K562 (cell line): ENCODE measurements around the gene TTC39A. TPM values are rescaled to one million over a fixed set of nuclear protein-coding genes. Genes with fewer than 3 reads are reported as not detected.

Experiments
- ARID1B ChIP-seq: fragments of 450-650 bp; IDR thresholded peaks from 2 replicates; pipeline ENCODE4 v1.6.1; 2016; ENCODE audit warnings: antibody characterized with exemption, mild to moderate bottlenecking, inconsistent platforms
- ARID2 ChIP-seq: fragments of 450-650 bp; IDR thresholded peaks from 2 replicates; pipeline ENCODE4 v1.6.1; 2017; ENCODE audit warnings: antibody characterized with exemption, mild to moderate bottlenecking
- ATF2 ChIP-seq: sonication (generic); formaldehyde crosslinking; IDR thresholded peaks from 2 replicates; pipeline ENCODE4 v1.8.1; 2022; ENCODE audit warnings: missing genetic modification reagents
- CBFB ChIP-seq: sonication (generic); formaldehyde crosslinking; IDR thresholded peaks from 2 replicates; pipeline ENCODE4 v1.4.0; 2020; ENCODE audit warnings: mild to moderate bottlenecking, missing genetic modification reagents
- CTBP1 ChIP-seq: fragments of 450-650 bp; IDR thresholded peaks from 2 replicates; pipeline ENCODE4 v1.6.1; 2016; ENCODE audit warnings: borderline replicate concordance
- FOXJ2 ChIP-seq: fragments of 200-800 bp; sonication (Bioruptor generic); IDR thresholded peaks from 2 replicates; pipeline ENCODE4 v1.6.1; 2016; ENCODE audit warnings: missing genetic modification characterization, missing compliant biosample characterization
- FOXJ3 ChIP-seq: sonication (generic); formaldehyde crosslinking; IDR thresholded peaks from 2 replicates; pipeline ENCODE4 v1.4.0; 2020; ENCODE audit warnings: mild to moderate bottlenecking, missing genetic modification reagents
- GTF2A2 ChIP-seq: IDR thresholded peaks from 2 replicates; pipeline ENCODE4 v1.6.1; 2016; ENCODE audit warnings: mild to moderate bottlenecking, missing genetic modification characterization, missing compliant biosample characterization
- HIVEP1 ChIP-seq: fragments of 250-450 bp; sonication (Bioruptor Pico); IDR thresholded peaks from 2 replicates; pipeline ENCODE4 v1.4.0; 2020; ENCODE audit warnings: mild to moderate bottlenecking
- KLF6 ChIP-seq: fragments of 250-450 bp; sonication (Bioruptor Pico); IDR thresholded peaks from 2 replicates; pipeline ENCODE4 v1.4.0; 2020; ENCODE audit warnings: mild to moderate bottlenecking, moderate library complexity, borderline replicate concordance
- NKRF ChIP-seq: fragments of 450-650 bp; IDR thresholded peaks from 2 replicates; pipeline ENCODE4 v1.6.1; 2016; ENCODE audit warnings: borderline replicate concordance
- NRF1 ChIP-seq, 2 experiments: fragments of 450-650 bp; IDR thresholded peaks in 1 of 2; conservative IDR thresholded peaks in 1 of 2; 2 replicates each; pipeline ENCODE4 v1.6.1; 2014; ENCODE audit warnings: mild to moderate bottlenecking in 2 of 2
- PYGO2 ChIP-seq: fragments of 450-650 bp; IDR thresholded peaks from 2 replicates; pipeline ENCODE4 v1.6.1; 2016; ENCODE audit warnings: mild to moderate bottlenecking, missing genetic modification characterization, moderate library complexity, missing compliant biosample characterization
- RBBP5 ChIP-seq: fragments of 200-600 bp; sonication (generic); IDR thresholded peaks from 2 replicates; pipeline ENCODE4 v1.6.1; 2012; ENCODE audit warnings: borderline replicate concordance, mild to moderate bottlenecking, low read length, control low read depth, inconsistent platforms; ENCODE audit not compliant: insufficient read depth, poor library complexity, severe bottlenecking
- RBM34 ChIP-seq: fragments of 200-400 bp; formaldehyde crosslinking; IDR thresholded peaks from 2 replicates; pipeline ENCODE4 v1.6.1; 2018; ENCODE audit warnings: low read length, borderline replicate concordance; ENCODE audit not compliant: insufficient read depth
- SIN3B ChIP-seq: fragments of 450-650 bp; IDR thresholded peaks from 2 replicates; pipeline ENCODE4 v1.6.1; 2017; ENCODE audit warnings: low read depth, mild to moderate bottlenecking, moderate library complexity
- SMARCB1 ChIP-seq: IDR thresholded peaks from 2 replicates; pipeline ENCODE4 v1.6.1; 2011; ENCODE audit warnings: improper control_type of control experiment, low read depth; ENCODE audit not compliant: insufficient read length
- TAF15 ChIP-seq: fragments of 200-400 bp; formaldehyde crosslinking; IDR thresholded peaks from 2 replicates; pipeline ENCODE4 v1.6.1; 2017; ENCODE audit warnings: mild to moderate bottlenecking, low read depth, low read length, moderate library complexity
- TCF3 ChIP-seq: sonication (generic); formaldehyde crosslinking; IDR thresholded peaks from 2 replicates; pipeline ENCODE4 v1.4.0; 2020; ENCODE audit warnings: mild to moderate bottlenecking, missing genetic modification reagents
- TFE3 ChIP-seq: fragments of 450-650 bp; formaldehyde crosslinking; IDR thresholded peaks from 2 replicates; pipeline ENCODE4 v1.4.0; 2020; ENCODE audit warnings: mild to moderate bottlenecking, mixed read lengths
- TRIM24 ChIP-seq, 2 experiments: fragments of 450-650 bp; IDR thresholded peaks; 2 replicates each; pipeline ENCODE4 v1.6.1; 2016
- YY1 ChIP-seq, 3 experiments: IDR thresholded peaks; 2 replicates each; pipeline ENCODE4 v1.6.1; 2011; ENCODE audit warnings: low read length in 2 of 3, mild to moderate bottlenecking in 2 of 3, moderate library complexity in 2 of 3, borderline replicate concordance in 1 of 3, control low read depth in 1 of 3, low read depth in 1 of 3; ENCODE audit not compliant: insufficient read depth in 3 of 3, insufficient replicate concordance in 2 of 3, control insufficient read depth in 1 of 3, insufficient read length in 1 of 3; ENCODE audit errors: extremely low read depth in 1 of 3
- ZNF174 ChIP-seq: fragments of 250-450 bp; sonication (Bioruptor Pico); IDR thresholded peaks from 2 replicates; pipeline ENCODE4 v1.4.0; 2020; ENCODE audit warnings: mild to moderate bottlenecking
- ZNF184 ChIP-seq: sonication (generic); formaldehyde crosslinking; IDR thresholded peaks from 2 replicates; pipeline ENCODE4 v1.5.0; 2020; ENCODE audit warnings: missing genetic modification reagents
- ZNF217 ChIP-seq: sonication (generic); formaldehyde crosslinking; IDR thresholded peaks from 2 replicates; pipeline ENCODE4 v1.8.0; 2022; ENCODE audit warnings: mild to moderate bottlenecking, missing genetic modification reagents
- ZNF507 ChIP-seq: conservative IDR thresholded peaks from 2 replicates; pipeline ENCODE4 v1.6.1; 2017; ENCODE audit warnings: missing genetic modification characterization, missing compliant biosample characterization
- polyA plus RNA-seq, 8 experiments: library from polyadenylated mRNA; depleted of rRNA in 4 of 8; stranded (reverse) in 5 of 8; unstranded in 3 of 8; fragments of >200 nt; fragmentation: Nextera tagmentation in 2 of 8; fragmentation: Illumina TruSeq in 1 of 8; extraction: Ambion mirVana in 2 of 8; extraction: Trizol in 1 of 8; gene quantifications; 2 replicates each; pipeline versions ENCODE4 v1.2.1 to v1.2.3, GENCODE V29; 2011 to 2014; ENCODE audit warnings: inconsistent platforms in 1 of 8, missing spikeins in 1 of 8
- total RNA-seq, 7 experiments: library from RNA; depleted of rRNA in 6 of 7; stranded (reverse); fragments of >200 nt in 6 of 7; fragmentation: Illumina TruSeq in 2 of 7; extraction: Trizol in 2 of 7; gene quantifications; 2 replicates each; pipeline versions ENCODE4 v1.2.1 to v1.2.3, GENCODE V29; 2011 to 2021; ENCODE audit warnings: low replicate concordance in 1 of 7

TTC39A gene
- total and polyA plus RNA-seq, 9 of the 15 experiments (the other 6 are each of a cell fraction or from before 2014, with no cell fraction given), result 0.18 to 0.82 (median 0.35) TPM

- no peak for TF ChIP-seq FOXJ3 (CRISPR knock-in tag)
- TF ChIP-seq SMARCB1, result no peak
- TF ChIP-seq ZNF217 (CRISPR knock-in tag), result no peak
- no peak for TF ChIP-seq RBBP5
- TF ChIP-seq ZNF174 (CRISPR knock-in tag), result no peak
- no peak for TF ChIP-seq NKRF
- peak in 1 of 3 experiments; percentile 15 for TF ChIP-seq YY1 (IDR thresholded peaks at IDR 0.05; ENCODE audit: borderline replicate concordance in 1 of 3, control insufficient read depth in 1 of 3, extremely low read depth in 1 of 3, insufficient read depth in 3 of 3, insufficient read length in 1 of 3, insufficient replicate concordance in 2 of 3, low read depth in 1 of 3, low read length in 2 of 3)
- TF ChIP-seq HIVEP1, result no peak
- TF ChIP-seq GTF2A2, result no peak
- TF ChIP-seq ZNF184 (CRISPR knock-in tag), result no peak
- peak; percentile 87 for TF ChIP-seq PYGO2 (tag)
- no peak for TF ChIP-seq RBM34
- TF ChIP-seq CTBP1, result peak; percentile 99
- TF ChIP-seq FOXJ2, result peak; percentile 95
- peak in 1 of 2 experiments; percentile 38; a peak in 2 of 4 replicates for TF ChIP-seq NRF1 (conservative IDR thresholded peaks at IDR 0.05 in 1 of 2, IDR thresholded peaks at IDR 0.05 in 1 of 2)
- TF ChIP-seq TAF15, result no peak
- TF ChIP-seq ATF2 (CRISPR knock-in tag), result no peak
- no peak for TF ChIP-seq ZNF507 (tag)
- peak; percentile 76; the same call in 1 of the 2 replicates for TF ChIP-seq CBFB (CRISPR knock-in tag)
- no peak for TF ChIP-seq KLF6
- TF ChIP-seq TCF3, result peak; percentile 99
- TF ChIP-seq ARID2, result no peak
- TF ChIP-seq ARID1B, result peak; percentile 99
- TF ChIP-seq TFE3, result no peak
- no peak for TF ChIP-seq SIN3B
- peak; percentile 90 to 94 for TF ChIP-seq TRIM24 (IDR thresholded peaks at IDR 0.05)
Measured at GRCh38 chr1:51284487-51284954, 45.8 kb downstream of the TTC39A start (continued).
